Effector memory CD4-positive, alpha-beta T cell (primary cell): ENCODE results near the gene ADAM33.
A peak's percentile ranks its signal among the peaks of the same experiment; 100 is the strongest.

Experiments used
- DNase-seq, 3 donors: peaks; one replicate each; pipeline ENCODE4 v3.0.0-alpha.2; 2020
- H3K27ac ChIP-seq: 2 replicates; pipeline ENCODE4 v1.7.0; 2013; ENCODE audit warnings: mild to moderate bottlenecking, low read length, moderate library complexity; ENCODE audit not compliant: insufficient read depth, poor library complexity, severe bottlenecking
- H3K27me3 ChIP-seq: replicated peaks from 2 replicates; pipeline ENCODE4 v1.7.0; 2013; ENCODE audit warnings: mild to moderate bottlenecking, low read length; ENCODE audit not compliant: insufficient read depth, control insufficient read depth, poor library complexity, severe bottlenecking
- H3K36me3 ChIP-seq: 2 replicates; pipeline ENCODE4 v1.7.0; 2013; ENCODE audit warnings: mild to moderate bottlenecking, low read length, moderate library complexity; ENCODE audit not compliant: control insufficient read depth, insufficient read depth
- H3K4me1 ChIP-seq: 2 replicates; pipeline ENCODE4 v1.7.0; 2013; ENCODE audit warnings: low read length, mild to moderate bottlenecking; ENCODE audit not compliant: control insufficient read depth, insufficient read depth, poor library complexity, severe bottlenecking
- H3K4me3 ChIP-seq: 2 replicates; pipeline ENCODE4 v1.7.0; 2013; ENCODE audit warnings: low read length, low read depth, mild to moderate bottlenecking; ENCODE audit not compliant: insufficient read depth, poor library complexity, severe bottlenecking
- H3K9me3 ChIP-seq: 2 replicates; pipeline ENCODE4 v1.7.0; 2013; ENCODE audit warnings: mild to moderate bottlenecking, low read length, moderate library complexity; ENCODE audit not compliant: control insufficient read depth

ADAM33 gene

GRCh38 chr20:3723284-3723683, 41.5 kb upstream of the ADAM33 start:
- Histone ChIP-seq H3K4me1 (no peaks in the 10 kb centered on the region), H3K36me3 (no peaks in the 10 kb centered on the region), H3K9me3 (no peaks in the 10 kb centered on the region), H3K27me3 (peaks cover 4% of the 10 kb centered on the region), H3K4me3 (no peak overlapping the region), H3K27ac (no peak overlapping the region)
- DNase-seq, result no peak

GRCh38 chr20:3721912-3722311, 40.1 kb upstream of the ADAM33 start:
- DNase-seq, result no peak
- H3K9me3 ChIP-seq, result no peaks in the 10 kb centered on the region
- H3K4me3 ChIP-seq, result no peak overlapping the region
- peaks cover 4% of the 10 kb centered on the region for H3K27me3 ChIP-seq
- H3K36me3 ChIP-seq, result no peaks in the 10 kb centered on the region
- no peaks in the 10 kb centered on the region for H3K4me1 ChIP-seq
- no peak overlapping the region for H3K27ac ChIP-seq

GRCh38 chr20:3720626-3721025, 38.8 kb upstream of the ADAM33 start:
- Histone ChIP-seq H3K4me3 (no peak overlapping the region), H3K4me1 (no peaks in the 10 kb centered on the region), H3K9me3 (no peaks in the 10 kb centered on the region), H3K36me3 (no peaks in the 10 kb centered on the region), H3K27me3 (peaks cover 4% of the 10 kb centered on the region), H3K27ac (no peak overlapping the region)
- no peak for DNase-seq

GRCh38 chr20:3720068-3720467, 38.3 kb upstream of the ADAM33 start:
- Histone ChIP-seq H3K36me3 (no peaks in the 10 kb centered on the region), H3K9me3 (no peaks in the 10 kb centered on the region), H3K27ac (no peak overlapping the region), H3K4me3 (no peak overlapping the region), H3K4me1 (no peaks in the 10 kb centered on the region), H3K27me3 (peaks cover 4% of the 10 kb centered on the region)
- no peak for DNase-seq

GRCh38 chr20:3719046-3719445, 37.2 kb upstream of the ADAM33 start:
- Histone ChIP-seq H3K27ac (no peak overlapping the region), H3K4me3 (no peak overlapping the region), H3K4me1 (no peaks in the 10 kb centered on the region), H3K27me3 (peaks cover 4% of the 10 kb centered on the region), H3K36me3 (no peaks in the 10 kb centered on the region), H3K9me3 (no peaks in the 10 kb centered on the region)
- DNase-seq, result no peak

GRCh38 chr20:3716195-3716834, 34.5 kb upstream of the ADAM33 start:
- H3K27ac ChIP-seq, result no peak overlapping the region
- H3K36me3 ChIP-seq, result no peaks in the 10 kb centered on the region
- H3K4me1 ChIP-seq, result no peaks in the 10 kb centered on the region
- no peak for DNase-seq
- peaks cover 4% of the 10 kb centered on the region for H3K27me3 ChIP-seq
- no peak overlapping the region for H3K4me3 ChIP-seq
- H3K9me3 ChIP-seq, result no peaks in the 10 kb centered on the region

GRCh38 chr20:3714092-3714491, 32.3 kb upstream of the ADAM33 start:
- peaks cover 3% of the 10 kb centered on the region for H3K27me3 ChIP-seq
- no peak for DNase-seq
- no peak overlapping the region for H3K27ac ChIP-seq
- no peaks in the 10 kb centered on the region for H3K4me1 ChIP-seq
- H3K9me3 ChIP-seq, result no peaks in the 10 kb centered on the region
- H3K4me3 ChIP-seq, result no peak overlapping the region
- no peaks in the 10 kb centered on the region for H3K36me3 ChIP-seq

GRCh38 chr20:3712279-3712873, 30.6 kb upstream of the ADAM33 start, which contains the start of gene SIGLEC1:
SIGLEC1 (minus strand) TSS chr20:3712600; CDS start chr20:3707128, 5,472 bp downstream.
- H3K36me3 ChIP-seq, result no peaks in the 10 kb centered on the region
- H3K4me3 ChIP-seq, result no peak within 1 kb of the TSS
- H3K4me1 ChIP-seq, result no peaks in the 10 kb centered on the region
- no peak within 1 kb of the TSS for H3K27ac ChIP-seq
- no peak for DNase-seq
- H3K27me3 ChIP-seq, result no peaks in the 10 kb centered on the region
- H3K9me3 ChIP-seq, result no peaks in the 10 kb centered on the region

GRCh38 chr20:3711484-3711941, 29.7 kb upstream of the ADAM33 start:
- Histone ChIP-seq H3K36me3 (no peaks in the 10 kb centered on the region), H3K27me3 (no peaks in the 10 kb centered on the region), H3K27ac (no peak overlapping the region), H3K4me1 (no peaks in the 10 kb centered on the region), H3K4me3 (no peak overlapping the region), H3K9me3 (no peaks in the 10 kb centered on the region)
- no peak for DNase-seq

- Histone ChIP-seq H3K4me1 (no peaks in the 10 kb centered on the region), H3K36me3 (no peaks in the 10 kb centered on the region), H3K27me3 (no peaks in the 10 kb centered on the region), H3K27ac (no peak overlapping the region), H3K9me3 (no peaks in the 10 kb centered on the region), H3K4me3 (no peak overlapping the region)
- DNase-seq, result peak; percentile 46 to 64 (median 60)
Observed at GRCh38 chr20:3710703-3711483, 29.1 kb upstream of the ADAM33 start.
